ENCODE results near the gene ABHD12.
"Not testable (repeated sequence)": the region's sequence is repeated elsewhere in the genome, so short reads cannot be mapped to it uniquely, and the experiment has no call there.

ABHD12 gene

DNA sequence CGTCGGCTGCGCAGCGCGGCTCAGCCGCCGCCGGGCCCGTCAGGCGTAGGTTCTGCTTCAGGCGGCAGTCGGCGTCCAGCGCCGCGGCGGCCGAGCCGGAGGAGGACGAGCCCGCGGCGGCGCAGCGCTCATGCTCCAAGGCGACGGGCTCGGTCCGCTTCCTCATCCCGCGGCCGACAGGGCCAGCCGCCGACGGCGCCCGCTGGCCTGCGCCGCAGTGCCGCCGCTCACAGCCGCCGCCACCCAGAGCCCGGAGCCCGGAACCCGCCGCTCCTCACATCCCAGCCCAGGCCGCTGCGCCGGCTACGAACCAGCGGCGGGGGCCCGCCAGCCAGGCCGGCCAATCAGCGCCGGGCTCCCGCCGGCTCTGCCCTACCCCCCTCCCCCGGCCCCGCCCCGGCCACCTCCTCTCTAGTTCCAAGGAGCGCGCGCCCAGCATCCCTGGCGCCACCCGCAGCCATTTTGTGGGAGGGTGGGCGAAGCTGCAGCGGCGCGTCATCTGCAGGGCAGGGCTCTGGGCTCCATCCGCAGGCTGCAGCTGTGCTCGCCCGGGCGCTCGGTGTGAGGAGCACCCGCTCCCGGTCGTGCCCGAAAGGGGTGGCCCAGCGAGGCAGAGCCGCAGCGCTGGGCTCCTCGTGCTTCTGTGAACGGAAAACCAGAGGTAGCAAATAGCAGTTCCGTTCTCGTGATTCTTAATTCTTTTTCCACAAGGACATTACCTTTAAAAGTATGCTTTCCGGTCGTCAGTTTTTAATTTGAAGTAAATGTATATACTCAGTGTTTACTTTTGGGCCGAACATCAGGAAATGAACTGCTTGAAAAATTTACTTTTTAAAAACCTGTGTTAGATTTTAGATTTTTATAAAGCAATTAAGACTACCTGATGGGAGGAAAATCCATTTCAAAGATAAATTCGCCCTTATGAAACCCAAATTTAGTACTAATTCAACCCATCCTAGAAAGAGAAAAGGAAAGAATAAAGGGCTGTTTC lies at the start of gene ABHD12:
Gene ABHD12, minus strand, starts transcription at position 298 of the 991 bp plus-strand sequence. Its CDS starts 132 bp downstream, at position 166.
- peak; percentile 72 for DNase-seq

DNA sequence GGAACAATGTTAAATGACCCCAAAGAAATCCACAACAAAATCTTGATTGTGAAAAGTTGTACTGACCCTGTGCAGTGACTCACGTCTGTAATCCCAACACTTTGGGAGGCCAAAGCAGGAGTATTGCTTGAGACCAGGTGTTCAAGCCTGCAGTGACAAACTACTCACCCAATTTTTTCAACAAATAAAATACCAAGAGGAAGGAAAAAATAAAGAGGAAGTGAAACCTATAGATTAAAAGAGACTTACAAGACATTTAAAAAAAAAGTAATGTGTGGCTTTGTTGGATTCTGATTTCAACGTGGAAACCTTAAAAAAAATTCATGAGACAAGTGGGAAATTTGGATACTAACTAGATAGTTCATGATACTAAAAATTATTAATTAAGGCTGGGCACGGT lies 48.7 kb upstream of the ABHD12 start:
- DNase-seq: no peak

DNA sequence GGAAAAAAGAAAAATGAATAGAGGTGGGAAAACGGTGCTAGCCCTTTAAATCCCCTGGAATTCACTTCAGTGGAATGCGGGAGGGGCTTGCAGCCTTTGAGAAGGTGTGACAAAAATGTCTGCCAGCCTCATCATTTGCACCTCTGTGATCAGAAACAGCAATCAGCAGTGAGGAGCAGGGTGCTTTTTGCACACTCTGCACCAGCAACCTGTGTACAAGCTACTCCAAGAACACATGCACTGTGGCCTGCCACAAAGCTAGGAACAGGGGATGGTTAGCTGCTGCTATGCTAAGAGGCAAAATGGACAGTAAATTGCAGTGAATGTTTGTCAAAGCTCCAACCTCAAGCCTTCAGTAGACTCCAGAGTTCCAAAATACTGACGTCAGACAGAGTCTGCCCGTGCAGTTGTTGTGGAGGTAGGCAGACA lies 46.5 kb upstream of the ABHD12 start:
- no peak for DNase-seq

DNA sequence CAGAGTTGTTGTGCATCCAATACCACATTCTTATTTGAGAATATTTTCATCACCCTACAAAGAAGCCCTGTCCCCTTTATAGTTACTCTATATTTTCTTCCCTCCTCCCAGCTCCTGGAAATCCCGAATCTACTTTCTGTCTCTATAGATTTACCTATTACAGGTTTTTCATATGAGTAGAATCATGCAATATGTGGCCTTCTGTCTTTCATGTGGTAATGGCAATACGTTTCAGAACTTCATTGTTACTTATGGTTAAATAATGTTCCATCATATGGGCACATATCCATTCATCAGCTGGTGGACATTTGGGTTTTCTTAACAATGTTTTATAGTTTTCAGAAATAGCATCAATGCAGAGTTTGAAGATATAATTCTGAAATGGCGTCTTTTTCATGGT lies 33.9 kb upstream of the ABHD12 start:
- DNase-seq: no peak

DNA sequence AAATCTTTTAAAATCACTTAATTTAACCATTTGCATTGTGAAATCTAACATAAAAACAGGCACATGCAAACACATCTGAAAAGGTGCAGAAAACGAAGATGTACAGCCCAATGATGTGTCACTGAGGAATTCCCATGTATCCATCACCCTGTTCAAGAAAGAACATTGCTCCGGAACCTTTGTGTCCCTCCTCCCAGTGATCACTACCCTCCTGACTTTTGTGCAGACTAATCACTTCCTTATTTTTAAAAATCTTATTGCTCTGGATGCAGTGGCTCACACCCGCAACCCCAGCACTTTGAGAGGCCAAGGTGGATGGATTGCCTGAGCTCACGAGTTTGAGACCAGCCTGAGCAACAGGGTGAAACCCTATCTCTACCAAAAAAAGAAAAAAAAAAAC lies 31.4 kb upstream of the ABHD12 start:
- no peak for DNase-seq

DNA sequence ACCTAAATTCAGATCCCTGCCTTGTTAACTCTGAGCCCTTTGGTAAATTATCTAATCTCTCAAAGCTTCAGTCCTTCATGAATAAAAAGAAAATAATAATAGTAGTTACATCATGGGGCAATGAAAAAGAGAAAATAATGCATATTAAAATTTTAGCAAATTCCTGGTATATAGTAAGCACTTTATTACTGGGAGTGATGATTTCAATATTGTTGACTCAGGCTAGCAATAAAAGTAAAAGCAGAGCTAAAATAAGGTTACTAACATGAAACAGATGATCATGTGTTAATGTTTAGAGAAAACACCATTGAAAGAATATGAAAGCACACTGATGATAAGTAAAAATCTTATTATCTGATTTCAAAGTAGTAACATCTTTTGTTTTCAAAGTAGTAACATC lies 30.5 kb upstream of the ABHD12 start:
- no peak for DNase-seq

DNA sequence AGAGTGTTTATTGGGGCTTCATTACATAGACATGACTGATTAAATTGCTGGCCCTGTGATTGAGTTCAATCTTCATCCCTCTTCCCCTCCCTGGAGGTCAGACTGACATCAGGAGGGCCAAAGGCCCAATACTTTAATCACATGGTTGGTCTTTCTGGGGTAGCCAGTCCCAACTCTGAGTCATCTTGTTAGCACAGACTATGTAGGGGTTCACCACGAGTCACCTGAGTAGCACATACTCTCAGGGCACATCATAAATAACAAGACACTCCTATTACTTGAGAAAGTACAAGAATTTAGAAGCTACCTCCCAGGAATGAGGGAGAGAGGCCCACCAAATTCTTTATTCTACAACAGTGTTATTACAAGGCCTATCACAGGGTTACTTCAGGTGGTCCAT lies 28.1 kb upstream of the ABHD12 start:
- no peak for DNase-seq

DNA sequence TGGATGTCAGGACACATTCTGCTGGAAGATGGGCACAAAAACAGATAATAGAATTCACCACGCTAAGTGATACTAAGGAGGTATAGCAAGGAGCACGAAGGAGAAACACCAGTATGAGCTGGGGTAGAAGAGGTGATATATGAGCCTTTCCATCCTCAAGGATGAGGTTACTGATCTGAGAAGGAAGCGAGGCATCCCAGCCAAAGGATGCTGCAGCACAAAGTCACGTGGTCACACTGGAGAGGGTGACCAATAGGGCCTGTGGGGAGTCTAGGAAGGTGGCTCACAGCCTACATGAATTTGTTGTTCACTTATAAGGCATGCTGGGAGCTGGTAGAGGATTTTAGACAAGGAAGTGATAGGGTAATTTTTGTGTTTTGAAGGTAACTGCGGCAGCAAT lies 18.3 kb upstream of the ABHD12 start:
- DNase-seq: no peak

DNA sequence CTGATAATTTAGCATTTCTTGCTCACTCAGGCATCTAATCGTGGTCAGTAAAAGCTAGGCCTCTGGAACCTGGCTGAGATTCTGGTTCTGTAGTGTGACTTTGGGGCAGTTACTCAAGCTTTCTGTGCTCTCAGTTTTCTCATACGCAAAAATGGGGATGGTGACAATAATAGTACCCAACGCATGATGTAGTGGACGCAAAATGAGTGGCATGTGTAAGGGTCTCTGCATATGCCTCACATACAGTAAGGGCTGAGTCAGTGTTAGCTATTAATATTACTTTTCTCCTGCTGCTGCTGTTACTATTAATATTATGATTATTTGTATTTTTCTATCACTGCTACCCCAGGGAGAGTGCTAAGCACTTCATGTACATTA lies 17.5 kb upstream of the ABHD12 start:
- no peak for DNase-seq

DNA sequence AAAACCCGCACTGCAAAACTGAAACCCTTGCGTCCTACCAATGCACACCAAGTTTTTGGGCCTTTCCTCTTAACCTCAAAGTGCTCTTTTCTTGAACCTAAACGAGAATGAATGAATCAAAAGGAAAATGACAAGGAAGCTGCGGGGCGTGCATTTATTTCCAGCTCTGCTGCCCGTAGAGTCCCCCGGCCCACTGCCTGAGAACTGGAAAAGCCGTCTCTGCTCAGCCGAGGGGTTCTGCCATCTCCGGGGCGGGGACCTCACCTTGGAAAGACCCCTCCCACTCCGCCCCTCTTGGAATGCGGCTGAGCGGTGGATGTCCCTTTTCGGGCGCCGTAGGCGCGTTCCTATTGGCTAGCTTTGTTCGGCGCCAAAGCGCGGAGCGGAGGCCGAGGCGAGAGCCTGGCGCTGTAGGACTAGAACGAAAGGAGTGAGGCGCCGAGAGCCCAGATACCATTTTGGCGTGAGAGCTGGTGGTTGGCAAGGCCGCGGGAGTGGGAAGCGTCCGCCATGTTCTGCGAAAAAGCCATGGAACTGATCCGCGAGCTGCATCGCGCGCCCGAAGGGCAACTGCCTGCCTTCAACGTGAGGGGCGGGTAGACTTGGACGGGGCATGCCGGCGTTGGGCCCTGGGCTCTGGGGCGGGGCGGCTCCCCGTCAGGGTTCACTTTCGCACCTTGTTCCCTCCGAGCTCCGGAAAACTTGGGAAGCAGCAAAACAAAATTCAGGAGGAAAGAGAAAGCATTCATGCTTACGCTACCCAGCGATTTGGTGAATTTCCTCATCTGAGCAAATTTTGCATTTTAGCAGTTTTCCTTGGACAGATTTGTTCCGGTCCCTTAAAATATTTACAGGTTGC lies 16.9 kb upstream of the ABHD12 start, which contains the start of gene GINS1:
Gene GINS1, plus strand, starts transcription at position 363 of the 859 bp plus-strand sequence. Its CDS starts 148 bp downstream, at position 511.
- peak; percentile 91 for DNase-seq

DNA sequence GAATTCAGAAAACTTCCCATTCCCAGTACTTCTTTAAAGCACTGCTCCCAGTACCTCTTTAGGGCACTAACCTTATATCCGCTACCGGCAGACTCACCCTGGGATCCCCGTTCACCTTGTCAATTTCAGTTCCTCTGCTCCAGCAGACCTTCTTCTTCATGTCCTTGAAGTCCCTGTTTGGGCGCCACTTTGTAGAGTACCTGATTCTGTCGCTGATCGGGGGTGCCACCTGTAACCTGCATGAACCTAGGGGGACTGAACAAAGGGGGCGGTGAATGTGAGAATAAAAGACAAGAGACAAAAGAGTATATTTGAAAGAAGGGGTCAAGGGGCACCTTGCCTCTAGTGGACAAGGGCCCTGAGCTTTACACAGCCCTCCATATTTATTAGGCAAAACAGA lies 11.9 kb upstream of the ABHD12 start:
- DNase-seq: no peak

DNA sequence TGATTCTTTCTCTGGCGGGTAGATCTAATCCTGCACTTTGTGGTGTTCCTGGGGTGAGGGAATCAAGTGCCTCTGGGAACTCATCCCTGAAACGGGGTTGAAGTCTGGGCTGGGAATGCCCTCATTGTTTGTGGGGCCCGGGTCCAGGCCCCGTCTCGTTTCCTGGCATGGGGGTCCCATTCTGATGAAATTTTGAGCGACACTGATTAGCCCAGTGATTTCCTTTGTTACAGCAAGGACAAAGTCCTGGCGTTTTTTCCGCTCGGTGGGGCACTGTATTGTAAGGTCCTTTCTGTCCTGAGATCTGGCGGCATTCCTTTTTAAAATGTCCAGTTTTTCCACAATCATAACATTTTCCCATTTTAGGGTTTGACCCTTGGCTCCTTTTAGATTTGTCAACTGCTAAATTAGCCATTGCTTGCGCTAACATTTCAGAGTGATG lies 9.7 kb upstream of the ABHD12 start:
- not testable (repeated sequence) for DNase-seq

DNA sequence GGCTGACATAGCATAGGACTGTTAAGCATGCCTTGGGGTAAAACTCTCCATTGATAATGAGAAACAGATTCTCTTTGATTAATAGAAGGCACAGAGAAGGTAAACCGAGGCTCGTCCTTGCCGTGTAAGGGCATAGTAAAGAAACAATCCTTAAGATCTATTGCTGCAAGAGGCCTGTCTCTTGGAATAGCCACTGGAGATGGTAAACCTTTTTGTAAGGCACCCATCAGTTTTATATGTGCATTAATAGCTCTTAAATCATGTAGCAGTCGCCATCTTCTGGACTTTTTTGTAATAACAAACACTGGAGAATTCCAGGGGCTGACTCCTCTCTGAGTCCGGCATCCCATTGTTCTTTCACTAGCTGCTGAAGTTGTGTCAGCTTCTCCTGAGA lies 8.4 kb upstream of the ABHD12 start:
- peak; percentile 71 for DNase-seq

DNA sequence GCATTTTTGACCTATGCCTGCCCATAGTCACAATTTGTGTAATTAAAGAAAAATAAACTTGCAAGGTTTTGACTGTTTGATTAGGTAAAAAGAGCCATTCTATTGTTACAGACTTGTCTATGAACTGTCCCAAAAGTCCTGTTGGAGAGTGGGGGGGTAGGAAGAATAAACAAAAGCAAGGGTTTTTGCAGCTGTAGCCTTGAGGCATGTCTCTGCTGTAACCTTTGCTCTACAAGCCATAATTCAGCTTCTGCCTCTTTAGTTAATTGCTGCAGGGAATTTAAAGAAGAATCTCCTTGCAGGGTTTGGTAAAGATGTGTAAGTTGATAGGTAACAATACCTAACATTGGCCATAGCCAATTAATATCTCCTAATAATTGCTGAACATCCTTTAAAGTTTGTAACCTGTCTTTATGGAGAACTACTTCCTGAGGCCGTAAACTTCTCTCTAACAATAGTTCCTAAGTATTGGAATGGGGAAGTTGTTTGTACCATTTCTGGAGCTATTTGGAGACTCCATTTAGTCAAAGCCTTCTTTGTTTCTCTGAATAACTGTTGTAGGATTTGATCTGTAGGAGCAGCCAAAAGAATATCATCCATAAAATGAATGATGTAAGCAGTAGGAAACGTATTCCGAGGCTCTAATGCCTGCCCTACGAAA lies 7.9 kb upstream of the ABHD12 start:
- DNase-seq: no peak

DNA sequence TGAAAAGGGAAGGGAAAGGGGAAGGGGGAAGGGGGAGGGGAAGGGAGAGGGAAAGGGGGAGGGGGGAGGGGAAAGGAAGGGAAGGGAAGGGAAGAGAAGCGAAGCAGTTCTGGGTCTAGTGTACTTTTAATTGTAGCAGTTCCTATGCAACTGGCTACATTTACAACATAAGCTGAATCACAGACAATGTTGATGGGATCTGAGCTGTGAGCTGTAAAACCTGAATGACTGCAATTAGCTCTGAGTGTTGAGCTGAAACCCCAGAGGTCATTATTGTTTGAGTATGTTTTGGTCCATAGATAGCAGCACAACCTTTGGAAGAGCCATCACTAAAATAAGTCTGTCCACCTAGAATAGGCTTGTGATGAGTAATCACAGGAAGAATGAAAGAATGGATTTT lies 7.2 kb upstream of the ABHD12 start:
- no peak for DNase-seq

DNA sequence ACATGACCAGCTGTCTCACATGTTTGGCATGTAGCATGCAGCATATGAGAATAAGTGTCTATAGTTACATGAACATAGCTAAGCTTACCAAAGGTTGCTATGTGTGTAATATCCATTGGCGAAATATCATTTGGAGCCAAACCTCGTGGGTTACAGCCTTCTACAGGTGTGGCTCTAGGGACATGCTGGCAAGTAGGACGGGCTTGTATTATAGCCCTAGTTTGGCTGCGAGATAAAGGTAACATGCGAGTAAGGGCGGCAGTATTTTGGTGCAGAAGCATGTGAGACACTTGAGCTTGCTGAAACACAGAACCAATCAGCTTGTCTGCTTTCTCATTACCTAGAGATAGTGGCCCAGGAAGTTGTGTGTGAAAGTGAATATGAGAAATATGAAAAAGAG lies 6.5 kb upstream of the ABHD12 start:
- no peak for DNase-seq

DNA sequence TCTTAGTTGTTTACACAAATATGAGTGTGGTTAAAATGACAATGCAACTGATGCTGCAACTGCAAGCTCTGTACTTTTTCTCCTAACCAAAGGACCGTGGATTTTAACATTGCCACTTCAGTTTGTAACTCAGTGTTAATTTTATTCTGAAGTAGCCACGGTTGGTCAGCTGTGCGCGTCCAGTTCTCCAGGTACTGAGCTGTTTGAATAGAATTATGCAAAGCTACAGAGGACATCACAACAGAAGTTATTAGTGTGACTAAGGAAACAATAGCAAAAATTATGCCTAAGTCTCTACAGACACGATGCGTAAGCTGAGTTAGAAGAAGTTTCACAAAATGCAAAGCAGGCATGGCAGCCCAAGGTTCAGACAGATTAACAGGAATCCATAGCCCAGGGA lies 4.4 kb upstream of the ABHD12 start:
- no peak for DNase-seq

DNA sequence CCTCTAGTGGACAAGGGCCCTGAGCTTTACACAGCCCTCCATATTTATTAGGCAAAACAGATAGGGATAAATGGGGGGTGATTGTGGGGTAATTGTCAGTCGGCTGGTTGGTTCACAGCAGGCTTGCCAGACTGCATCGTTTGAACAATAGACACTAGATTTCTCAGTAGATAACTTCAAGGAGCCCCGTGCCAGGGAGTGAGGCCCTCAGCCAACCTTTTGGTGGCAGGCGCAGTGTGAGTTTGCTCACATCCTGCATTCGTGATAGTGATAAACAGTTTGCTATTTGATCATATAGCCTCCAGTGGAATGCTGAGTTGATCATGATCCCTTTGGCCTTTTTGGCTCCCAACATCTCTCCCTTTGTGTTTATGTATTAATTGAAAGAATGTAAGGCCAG lies 3.6 kb upstream of the ABHD12 start:
- DNase-seq: no peak

DNA sequence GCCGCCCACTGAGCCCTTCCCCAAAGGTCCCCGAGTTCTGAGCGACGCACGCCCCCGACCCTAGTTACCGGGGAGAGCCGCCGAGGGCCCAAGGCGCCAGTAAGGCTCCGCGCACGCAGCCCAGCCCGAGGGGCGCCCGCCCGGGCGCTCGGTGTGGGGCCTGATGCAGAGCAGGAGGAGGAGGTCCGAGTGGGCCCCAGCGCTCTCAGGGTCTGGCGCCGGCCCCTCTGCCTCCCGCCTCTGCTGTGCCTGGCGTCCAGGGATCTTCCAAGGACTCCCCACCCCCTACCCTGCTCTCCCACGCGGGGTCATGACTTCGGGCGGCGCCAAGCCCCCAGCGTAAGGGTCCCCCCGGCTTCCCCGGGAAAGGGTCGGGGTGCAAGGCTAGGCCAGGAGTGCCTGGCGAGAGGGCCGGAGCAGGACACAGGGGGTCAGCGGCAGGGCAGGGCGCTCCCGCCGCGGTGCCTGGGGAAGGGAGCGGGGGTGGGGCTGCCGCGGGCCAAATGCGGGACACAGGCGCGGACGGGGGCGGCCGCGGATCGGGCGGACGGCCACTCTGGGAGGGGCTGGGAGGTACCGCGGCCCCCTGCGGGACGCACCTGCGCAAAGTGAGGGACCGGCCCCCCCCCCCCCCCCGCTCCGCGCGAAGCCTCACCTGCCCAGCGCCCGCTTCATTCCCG lies 637 bp downstream of the ABHD12 start:
- DNase-seq: no peak

DNA sequence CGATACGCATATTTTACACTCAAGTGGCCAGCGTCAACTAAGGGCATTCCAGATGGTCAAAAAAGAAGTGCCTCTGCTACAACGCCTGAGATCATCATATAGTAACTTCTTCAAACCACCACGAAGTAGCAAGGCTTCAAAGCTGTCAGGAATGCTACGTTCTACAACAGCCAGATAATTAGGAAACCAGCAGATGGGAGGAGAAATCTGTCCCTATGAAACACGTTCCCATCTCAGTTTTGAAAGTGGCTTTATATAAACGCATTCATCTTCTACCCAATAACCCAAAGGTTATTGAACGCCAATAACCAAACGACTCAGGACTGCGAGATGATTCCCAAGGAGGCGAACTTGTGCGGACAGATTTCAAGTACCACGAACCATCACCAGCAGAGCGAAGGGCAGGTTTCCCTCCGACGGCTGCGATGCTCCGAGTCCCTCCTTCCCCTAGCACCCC lies 1.2 kb downstream of the ABHD12 start:
- no peak for DNase-seq

DNA sequence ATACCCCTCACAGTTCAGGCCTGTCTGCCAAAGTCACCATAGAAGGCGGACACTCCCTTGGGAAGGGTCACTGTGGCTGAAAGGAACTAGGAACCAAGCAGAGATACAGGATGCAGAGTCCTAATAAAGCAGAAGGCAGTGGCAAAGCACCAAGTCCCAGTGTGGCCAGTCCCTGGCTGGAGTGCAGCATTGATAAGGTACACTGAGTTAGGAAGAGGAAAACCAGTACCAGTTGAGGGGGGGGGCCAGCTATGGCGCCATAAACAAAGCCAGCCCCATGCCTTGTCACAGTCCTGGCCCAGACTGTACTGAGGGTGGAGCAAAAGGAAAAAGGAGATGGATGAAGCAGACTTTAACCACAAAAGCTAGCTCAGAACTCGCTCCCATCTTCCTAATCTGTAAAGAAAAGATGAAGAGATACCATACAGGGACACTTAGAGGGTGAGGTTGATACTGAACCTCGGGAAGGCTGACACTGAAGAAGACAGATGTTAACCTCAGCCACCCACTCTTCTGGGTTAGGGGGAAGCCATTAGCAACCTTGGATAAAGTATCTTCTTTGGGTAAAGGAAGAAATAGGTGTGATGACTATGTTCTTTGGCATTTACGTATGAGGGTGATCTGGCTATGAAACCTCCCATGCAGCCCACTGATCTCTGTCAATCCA lies 7.8 kb downstream of the ABHD12 start:
- no peak for DNase-seq
